Brain pericyte (primary cell): ENCODE measurements around the gene RYR3.

Experiments used
- DNase-seq: peaks from one replicate; pipeline ENCODE4 v3.0.0-alpha.2; 2012; ENCODE audit warnings: low read depth, low spot score

Gene RYR3

GRCh38 chr15:33506781-33507296, 196.1 kb downstream of the RYR3 start:
- DNase-seq: no peak

DNA sequence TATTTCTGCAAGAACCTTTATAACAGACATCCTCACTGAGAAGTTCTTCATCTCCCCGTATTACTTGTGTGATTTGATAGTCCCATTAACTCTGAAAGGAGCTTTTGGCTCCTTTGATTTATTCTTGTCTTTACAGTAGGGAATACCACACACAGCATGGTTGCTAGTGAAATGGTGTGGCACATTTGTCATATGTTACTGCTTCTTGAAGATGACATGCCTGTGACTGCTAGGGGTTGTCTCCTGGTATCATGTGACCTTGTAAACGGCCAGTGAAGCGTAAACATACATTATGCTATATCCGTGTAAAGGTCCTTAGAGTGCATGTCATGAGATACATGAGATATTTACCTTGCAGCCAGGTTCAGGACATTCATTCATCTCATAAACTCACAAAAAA, 197.9 kb downstream of the RYR3 start:
- no peak for DNase-seq

GRCh38 chr15:33515121-33515520, 204.4 kb downstream of the RYR3 start:
- no peak for DNase-seq

DNA sequence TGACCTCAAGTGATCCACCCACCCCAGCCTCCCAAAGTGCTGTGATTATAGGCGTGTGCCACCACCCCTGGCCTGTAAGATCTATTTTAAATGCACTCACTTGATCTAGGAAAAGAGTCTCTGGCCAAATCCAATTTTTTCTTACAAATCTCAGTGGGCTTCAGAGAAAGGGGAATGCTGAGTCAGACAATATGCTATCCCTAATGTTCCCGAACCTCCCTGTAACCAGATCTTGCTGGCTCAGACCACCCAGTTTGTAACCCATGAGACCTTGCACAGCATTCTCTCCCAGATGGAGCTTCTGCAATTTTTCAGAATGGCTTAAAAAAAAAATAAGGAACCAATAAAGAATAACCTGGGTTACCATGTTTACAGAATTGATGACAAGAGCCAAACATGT, 205.8 kb downstream of the RYR3 start:
- DNase-seq: no peak

DNA sequence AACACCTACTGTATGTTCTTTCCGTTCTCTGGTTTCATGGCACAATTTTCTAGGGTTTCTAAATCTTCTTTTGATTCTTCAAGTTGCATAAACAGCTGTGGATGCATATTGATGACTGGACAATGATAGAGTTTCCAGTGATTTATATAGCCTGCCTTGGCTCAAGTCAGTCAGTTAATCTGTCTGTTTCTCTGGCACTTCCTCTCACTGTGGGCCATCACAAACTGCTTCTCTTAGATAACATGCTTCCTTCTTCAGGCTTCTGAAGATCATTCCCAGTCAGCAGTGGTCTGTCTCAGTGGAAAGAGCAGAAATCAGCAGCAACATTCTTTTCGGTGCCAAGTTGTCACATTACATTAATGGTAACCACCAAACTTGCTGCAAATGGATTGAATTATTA, 207.2 kb downstream of the RYR3 start:
- no peak for DNase-seq

GRCh38 chr15:33518421-33518820, 207.7 kb downstream of the RYR3 start:
- no peak for DNase-seq

DNA sequence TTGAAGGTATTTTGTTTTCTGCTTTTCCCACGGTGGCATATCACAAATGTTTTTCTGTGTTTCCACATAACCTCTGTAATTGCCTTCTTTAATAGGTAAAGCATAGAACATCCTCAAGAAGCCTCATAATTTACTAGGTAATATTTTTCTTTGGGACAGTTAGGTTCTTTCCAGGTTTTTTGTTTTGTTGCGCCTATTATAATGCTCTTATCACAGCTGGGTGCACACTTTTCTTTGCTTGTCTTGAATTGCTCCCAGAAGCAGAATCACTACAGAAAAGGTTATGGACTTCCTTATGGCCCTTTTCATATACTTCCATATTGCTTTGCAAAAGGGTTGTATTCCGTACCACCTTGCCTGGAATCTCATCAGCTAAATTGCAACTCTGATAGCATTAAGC, 213.5 kb downstream of the RYR3 start:
- DNase-seq: no peak

- DNase-seq: no peak
Measured at GRCh38 chr15:33526532-33526931, 215.8 kb downstream of the RYR3 start.

DNA sequence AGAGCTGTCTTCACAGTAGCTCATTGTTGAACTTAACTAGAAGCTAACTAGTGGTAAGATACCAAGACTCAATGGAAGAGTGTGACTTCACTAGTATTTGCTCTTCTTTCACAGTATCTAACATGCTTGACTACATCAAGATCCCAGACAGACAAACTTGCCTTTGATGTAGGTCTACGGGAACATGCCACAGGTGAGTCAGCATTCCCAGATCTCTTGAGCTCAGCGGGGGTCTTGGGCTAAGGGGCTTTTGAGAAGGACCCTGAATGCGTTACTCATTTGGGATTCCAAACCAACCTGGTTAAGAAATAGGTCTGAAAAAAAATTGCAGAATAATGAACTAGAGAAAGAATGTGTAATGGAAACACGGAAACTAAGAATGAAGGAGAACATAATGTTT, 222.4 kb downstream of the RYR3 start:
- DNase-seq: no peak

- no peak for DNase-seq
Measured at GRCh38 chr15:33534642-33535041, 223.9 kb downstream of the RYR3 start.

- no peak for DNase-seq
Measured at GRCh38 chr15:33535135-33535534, 224.4 kb downstream of the RYR3 start.

DNA sequence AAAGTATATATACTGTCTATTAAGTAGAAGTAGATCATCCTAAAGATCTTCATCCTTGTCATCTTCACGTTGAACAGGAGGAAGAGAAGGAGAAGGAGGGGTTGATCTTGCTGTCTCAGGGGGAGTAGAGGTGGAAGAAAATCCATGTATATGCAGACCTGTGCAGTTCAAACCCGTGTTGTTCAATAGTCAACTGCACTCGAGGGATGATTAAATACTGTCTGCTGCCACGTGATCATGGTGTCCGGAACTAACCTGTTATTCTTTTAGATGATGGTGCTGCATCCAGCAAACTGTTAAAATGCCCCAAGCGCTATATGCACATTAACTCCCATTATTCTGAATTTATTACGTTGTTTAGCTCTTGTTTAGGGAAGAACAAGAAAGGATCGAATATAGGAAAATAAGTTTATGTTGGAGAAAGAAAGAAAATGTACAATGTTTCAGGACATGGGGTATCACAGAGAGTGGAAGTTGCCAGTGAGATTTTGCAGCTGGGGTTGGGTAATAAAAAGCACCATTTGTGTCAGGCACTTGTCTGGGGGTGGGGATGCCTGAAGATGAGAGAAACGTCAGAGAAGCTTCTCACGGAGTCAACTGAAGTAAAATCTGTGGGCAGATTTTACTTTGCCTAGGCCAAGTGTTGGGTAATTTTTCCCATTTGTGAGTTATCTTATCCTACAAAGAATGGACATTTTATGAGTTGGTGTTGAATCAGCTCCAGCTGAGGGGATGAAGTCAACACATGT, 229.2 kb downstream of the RYR3 start:
- no peak for DNase-seq

DNA sequence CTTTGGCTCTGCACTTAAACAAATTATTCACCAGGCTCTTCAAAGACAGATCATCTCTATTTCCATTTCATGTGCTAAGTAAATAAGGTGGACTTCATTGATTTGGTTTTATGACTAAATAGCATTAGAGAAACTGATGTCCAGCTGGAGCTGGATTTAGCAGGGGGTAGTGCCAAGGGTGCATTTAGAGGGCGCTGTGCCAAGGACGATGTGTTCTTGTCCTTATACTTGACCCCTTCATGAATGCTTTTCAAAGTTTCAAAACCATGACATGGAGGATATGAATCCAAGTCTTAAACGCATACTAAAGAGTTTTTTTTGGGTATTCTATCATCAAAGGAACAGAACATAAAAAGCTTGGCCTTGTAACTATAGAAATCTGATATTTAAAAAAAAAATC, 233.2 kb downstream of the RYR3 start:
- no peak for DNase-seq

DNA sequence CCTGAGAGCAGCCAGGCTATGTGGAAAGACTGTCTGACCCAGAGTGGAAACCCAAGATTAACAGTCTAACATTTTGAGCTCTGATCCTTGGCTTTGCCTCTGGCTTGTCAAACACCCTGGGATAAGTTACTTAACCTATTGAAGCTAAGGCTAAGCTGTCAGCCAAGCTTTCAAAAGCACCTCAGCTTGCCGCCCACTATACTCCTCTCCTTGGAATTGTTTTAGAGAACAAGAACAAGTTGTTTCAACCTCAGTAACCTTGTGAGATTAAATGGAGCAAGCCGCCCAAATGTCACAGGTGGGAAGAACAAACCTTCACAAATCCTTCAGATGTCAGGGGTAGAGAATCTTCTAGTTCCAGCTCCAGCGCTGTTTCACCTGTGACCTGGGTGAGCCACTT, 235.1 kb downstream of the RYR3 start:
- no peak for DNase-seq

DNA sequence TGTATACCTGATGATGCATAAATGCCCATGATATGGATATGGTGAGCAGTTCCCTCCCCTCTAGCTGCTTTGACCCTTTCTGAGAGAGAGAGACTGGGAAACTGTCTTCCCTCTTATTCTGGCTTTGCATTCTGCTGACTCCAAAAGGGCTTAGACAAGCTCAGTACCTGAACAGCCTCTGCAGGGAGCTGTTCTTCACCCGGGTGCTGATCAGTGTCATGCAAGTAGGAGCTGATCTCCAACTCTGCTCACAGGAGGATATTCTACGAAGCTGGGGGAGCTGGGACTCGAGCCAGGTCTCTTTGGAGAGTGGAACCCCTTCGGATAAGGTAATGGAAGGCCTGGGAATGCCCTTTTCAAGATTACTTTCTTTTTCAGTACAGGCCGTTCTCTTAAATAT, 237.1 kb downstream of the RYR3 start:
- DNase-seq: no peak

GRCh38 chr15:33551860-33552259, 241.1 kb downstream of the RYR3 start:
- no peak for DNase-seq

DNA sequence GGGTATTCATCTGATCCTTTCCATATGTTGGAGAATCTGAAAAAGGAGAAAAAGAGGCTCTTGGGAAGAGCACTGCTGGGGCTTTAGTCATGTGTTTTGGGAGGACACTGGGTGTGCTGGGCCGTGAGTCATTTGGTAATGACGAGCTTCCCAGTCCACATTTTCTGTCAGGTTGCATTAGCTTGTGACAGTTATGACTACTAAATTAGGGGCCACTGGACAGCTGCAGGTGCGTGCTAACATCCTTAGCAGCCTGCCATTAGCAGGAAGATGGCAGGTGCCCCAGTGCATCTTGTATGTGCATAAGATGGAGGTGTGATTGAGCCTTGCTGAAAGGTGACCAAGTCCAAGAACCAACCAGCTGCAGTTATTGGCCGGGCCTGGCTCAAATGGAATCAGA, 242.4 kb downstream of the RYR3 start:
- DNase-seq: no peak

- DNase-seq: no peak
Measured at GRCh38 chr15:33559207-33559890, 248.6 kb downstream of the RYR3 start.

DNA sequence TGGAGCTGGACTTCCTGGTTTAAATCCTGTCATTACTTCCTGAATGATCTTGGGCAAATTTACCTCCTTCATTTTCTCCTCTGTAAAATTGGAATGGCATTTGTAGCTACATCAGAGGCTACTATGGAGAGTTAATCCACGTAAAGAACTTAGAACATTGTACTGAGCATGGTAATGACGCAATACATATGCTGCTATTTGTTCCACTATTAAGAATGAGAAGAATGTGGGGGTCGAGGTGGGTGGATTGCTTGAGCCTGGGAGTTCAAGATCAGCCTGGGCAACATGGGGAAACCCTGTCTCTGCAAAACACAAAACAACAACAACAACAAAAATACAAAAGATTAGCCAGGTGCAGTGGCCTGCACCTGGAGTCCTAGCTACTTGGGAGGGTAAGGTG, 250.6 kb downstream of the RYR3 start:
- no peak for DNase-seq

- no peak for DNase-seq
Measured at GRCh38 chr15:33561967-33562366, 251.2 kb downstream of the RYR3 start.

GRCh38 chr15:33565094-33565493, 254.3 kb downstream of the RYR3 start:
- no peak for DNase-seq

DNA sequence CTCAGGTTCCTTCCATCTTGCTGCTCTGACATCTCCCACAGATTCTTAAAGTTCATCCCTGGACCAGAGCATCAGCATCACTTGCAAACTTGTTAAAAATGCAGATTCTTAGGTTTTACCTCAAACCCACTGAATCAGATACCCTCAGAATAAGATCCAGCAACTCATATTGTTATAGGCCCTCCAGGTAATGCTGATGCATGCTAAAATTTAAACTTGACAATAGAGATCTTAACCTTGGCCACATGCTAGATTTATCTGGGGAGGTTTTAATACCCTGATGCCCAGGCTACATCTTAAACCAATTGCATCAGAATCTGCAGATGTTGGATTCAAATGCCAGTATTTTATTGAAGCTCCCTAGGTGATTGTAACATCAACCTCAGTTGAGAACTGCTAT, 256.9 kb downstream of the RYR3 start:
- no peak for DNase-seq

DNA sequence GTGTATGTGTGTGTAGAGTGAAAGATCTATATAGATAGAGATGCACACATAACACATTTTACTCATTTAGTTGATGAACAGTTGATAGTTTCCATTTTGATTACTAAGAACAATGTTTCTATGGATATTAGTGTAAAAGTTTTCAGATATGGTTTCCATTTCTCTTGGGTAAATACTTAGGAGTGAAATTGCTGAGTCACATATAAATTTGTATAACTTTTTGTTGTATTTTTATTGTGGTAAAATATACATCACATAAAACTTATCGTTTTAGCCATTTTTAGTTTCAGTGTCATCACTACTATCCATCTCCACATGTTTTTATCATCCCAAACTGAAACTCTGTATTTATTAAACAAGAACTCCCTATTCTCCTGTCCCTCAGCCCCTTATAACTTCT, 258.3 kb downstream of the RYR3 start:
- no peak for DNase-seq
